HepG2 (cell line): Measurements from ENCODE around the gene CD7. TPM values are rescaled to one million over a fixed set of nuclear protein-coding genes. Genes with fewer than 3 reads are reported as not detected.

Experiments used
- DR1 ChIP-seq: sonication (generic); formaldehyde crosslinking; IDR thresholded peaks from 2 replicates; pipeline ENCODE4 v1.8.0; 2021; ENCODE audit warnings: mild to moderate bottlenecking, missing genetic modification reagents, inconsistent platforms
- ERF ChIP-seq: IDR thresholded peaks from 2 replicates; pipeline ENCODE4 v1.6.1; 2018; ENCODE audit warnings: missing biosample characterization, missing genetic modification reagents
- HDAC2 ChIP-seq: sonication (generic); formaldehyde crosslinking; IDR thresholded peaks from 2 replicates; pipeline ENCODE4 v1.4.0; 2020; ENCODE audit warnings: missing genetic modification reagents
- MZF1 ChIP-seq: sonication (generic); formaldehyde crosslinking; IDR thresholded peaks from 2 replicates; pipeline ENCODE4 v1.8.1; 2023; ENCODE audit warnings: mild to moderate bottlenecking, missing genetic modification reagents, borderline replicate concordance
- NCOR1 ChIP-seq: fragments of 200-600 bp; sonication (generic); IDR thresholded peaks from 2 replicates; pipeline ENCODE4 v1.7.0; 2017; ENCODE audit warnings: antibody characterized with exemption, low read length, borderline replicate concordance
- PCBP2 ChIP-seq: fragments of 200-400 bp; formaldehyde crosslinking; optimal IDR thresholded peaks from 2 replicates; pipeline ENCODE3; 2018; ENCODE audit warnings: low read length, low read depth; ENCODE audit not compliant: poor library complexity, severe bottlenecking
- POGZ ChIP-seq: sonication (generic); formaldehyde crosslinking; IDR thresholded peaks from 2 replicates; pipeline ENCODE4 v1.4.0; 2020; ENCODE audit warnings: mild to moderate bottlenecking, missing genetic modification reagents
- RARA ChIP-seq: IDR thresholded peaks from 2 replicates; pipeline ENCODE4 v1.6.1; 2016; ENCODE audit warnings: missing genetic modification reagents, missing compliant biosample characterization
- SRF ChIP-seq: IDR thresholded peaks from 2 replicates; pipeline ENCODE4 v1.6.1; 2011; ENCODE audit warnings: mild to moderate bottlenecking, low read depth, low read length, moderate library complexity
- YEATS2 ChIP-seq: sonication (generic); formaldehyde crosslinking; IDR thresholded peaks from 2 replicates; pipeline ENCODE4 v1.4.0; 2020; ENCODE audit warnings: missing genetic modification reagents, borderline replicate concordance
- ZNF101 ChIP-seq: sonication (generic); formaldehyde crosslinking; IDR thresholded peaks from 2 replicates; pipeline ENCODE4 v1.4.0; 2020; ENCODE audit warnings: mild to moderate bottlenecking, low read depth, missing genetic modification reagents, borderline replicate concordance
- ZNF543 ChIP-seq: sonication (generic); formaldehyde crosslinking; IDR thresholded peaks from 2 replicates; pipeline ENCODE4 v1.4.0; 2020; ENCODE audit warnings: mild to moderate bottlenecking, missing genetic modification reagents
- ZNF570 ChIP-seq: sonication (generic); formaldehyde crosslinking; IDR thresholded peaks from 2 replicates; pipeline ENCODE4 v1.4.0; 2020; ENCODE audit warnings: mild to moderate bottlenecking, missing genetic modification reagents, borderline replicate concordance
- ZNF616 ChIP-seq: sonication (generic); formaldehyde crosslinking; IDR thresholded peaks from 2 replicates; pipeline ENCODE4 v1.5.0; 2020; ENCODE audit warnings: low read depth, mild to moderate bottlenecking, missing genetic modification reagents
- polyA plus RNA-seq, 8 experiments: library from polyadenylated mRNA; depleted of rRNA in 3 of 8; stranded (reverse) in 7 of 8; unstranded in 1 of 8; fragments of >200 nt; fragmentation: Illumina TruSeq in 4 of 8; extraction: Trizol in 4 of 8; gene quantifications; 2 replicates each; pipeline versions ENCODE4 v1.2.1 to v1.2.3, GENCODE V29; 2011 to 2016; ENCODE audit warnings: low read depth in 4 of 8, missing spikeins in 1 of 8, mixed read lengths in 1 of 8; ENCODE audit not compliant: insufficient read depth in 1 of 8
- total RNA-seq, 5 experiments: library from RNA; depleted of rRNA; stranded (reverse); fragments of >200 nt; fragmentation: Illumina TruSeq; extraction: Trizol; gene quantifications; 2 replicates each; pipeline ENCODE4 v1.2.3, GENCODE V29; 2016; ENCODE audit warnings: low read depth in 1 of 5
- TF ChIP-seq, protein P1 (sequence below): sonication (generic); formaldehyde crosslinking; conservative IDR thresholded peaks from 2 replicates; pipeline ENCODE4 v1.4.0; 2020; ENCODE audit warnings: missing genetic modification reagents
- TF ChIP-seq, protein P2 (sequence below): IDR thresholded peaks from 2 replicates; pipeline ENCODE4 v1.6.1; 2016
- TF ChIP-seq, protein P3 (sequence below): sonication (generic); formaldehyde crosslinking; IDR thresholded peaks from 2 replicates; pipeline ENCODE4 v1.8.0; 2022; ENCODE audit warnings: missing genetic modification reagents, mild to moderate bottlenecking, inconsistent platforms, borderline replicate concordance
- TF ChIP-seq, protein P4 (sequence below): sonication (generic); formaldehyde crosslinking; IDR thresholded peaks from 2 replicates; pipeline ENCODE4 v1.8.1; 2023; ENCODE audit warnings: mild to moderate bottlenecking, missing genetic modification reagents
- TF ChIP-seq, protein P5 (sequence below): sonication (generic); formaldehyde crosslinking; IDR thresholded peaks from 2 replicates; pipeline ENCODE4 v1.5.1; 2020; ENCODE audit warnings: mild to moderate bottlenecking, missing genetic modification reagents

CD7 gene
- total and polyA plus RNA-seq, 2 of the 13 experiments (the other 11 are each of a cell fraction or from before 2014, with no cell fraction given) = 67.6 to 76.4 TPM

DNA sequence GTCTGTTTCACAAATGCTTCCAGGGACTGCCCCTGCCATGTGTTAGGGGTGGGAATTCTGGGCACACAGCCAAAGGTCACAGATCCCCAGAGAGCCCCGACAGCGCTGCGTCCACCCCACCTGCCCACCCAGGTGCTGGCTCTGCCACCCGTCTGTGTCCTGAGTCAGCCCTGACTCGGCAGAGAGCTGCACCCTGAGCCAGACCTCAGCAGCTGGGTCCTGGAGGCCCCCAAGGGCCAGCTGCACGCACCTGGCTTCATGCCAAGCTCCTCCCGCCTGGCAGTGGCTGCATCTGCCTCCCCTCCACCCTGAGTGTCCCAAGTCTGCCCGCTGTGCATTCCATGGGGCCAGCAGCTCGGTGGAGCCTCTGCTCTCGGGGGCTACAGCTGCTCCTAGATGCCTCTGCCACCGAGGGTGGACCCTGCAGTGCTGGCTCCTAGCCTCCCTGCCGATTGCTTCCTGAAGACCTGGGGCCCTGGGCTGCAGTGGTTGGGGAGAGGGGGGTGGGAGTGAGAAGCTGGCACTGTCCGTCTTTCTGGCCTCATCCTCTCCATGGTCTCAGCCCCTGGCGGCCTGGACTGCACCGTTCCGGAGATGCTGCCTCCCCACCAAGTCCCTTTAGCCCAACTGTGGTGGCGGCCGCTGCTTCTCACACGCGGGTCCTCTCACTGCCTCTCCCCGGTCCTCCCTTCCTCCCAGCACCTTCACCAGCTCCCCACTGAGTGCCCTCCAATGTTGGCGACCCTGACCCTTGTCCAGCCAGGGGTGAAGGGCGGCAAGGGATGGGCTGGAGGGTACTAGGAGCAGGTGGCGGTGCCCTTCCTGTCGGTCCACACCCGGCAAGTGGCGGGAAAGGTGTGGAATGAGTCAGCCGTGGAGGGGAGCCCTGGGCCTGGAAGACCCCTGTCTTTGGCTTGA lies 13.2 kb upstream of the CD7 start (continued):
- TF ChIP-seq, protein P1, sequence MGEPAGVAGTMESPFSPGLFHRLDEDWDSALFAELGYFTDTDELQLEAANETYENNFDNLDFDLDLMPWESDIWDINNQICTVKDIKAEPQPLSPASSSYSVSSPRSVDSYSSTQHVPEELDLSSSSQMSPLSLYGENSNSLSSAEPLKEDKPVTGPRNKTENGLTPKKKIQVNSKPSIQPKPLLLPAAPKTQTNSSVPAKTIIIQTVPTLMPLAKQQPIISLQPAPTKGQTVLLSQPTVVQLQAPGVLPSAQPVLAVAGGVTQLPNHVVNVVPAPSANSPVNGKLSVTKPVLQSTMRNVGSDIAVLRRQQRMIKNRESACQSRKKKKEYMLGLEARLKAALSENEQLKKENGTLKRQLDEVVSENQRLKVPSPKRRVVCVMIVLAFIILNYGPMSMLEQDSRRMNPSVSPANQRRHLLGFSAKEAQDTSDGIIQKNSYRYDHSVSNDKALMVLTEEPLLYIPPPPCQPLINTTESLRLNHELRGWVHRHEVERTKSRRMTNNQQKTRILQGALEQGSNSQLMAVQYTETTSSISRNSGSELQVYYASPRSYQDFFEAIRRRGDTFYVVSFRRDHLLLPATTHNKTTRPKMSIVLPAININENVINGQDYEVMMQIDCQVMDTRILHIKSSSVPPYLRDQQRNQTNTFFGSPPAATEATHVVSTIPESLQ (CRISPR knock-in tag) = no peak
- TF ChIP-seq, protein P2, sequence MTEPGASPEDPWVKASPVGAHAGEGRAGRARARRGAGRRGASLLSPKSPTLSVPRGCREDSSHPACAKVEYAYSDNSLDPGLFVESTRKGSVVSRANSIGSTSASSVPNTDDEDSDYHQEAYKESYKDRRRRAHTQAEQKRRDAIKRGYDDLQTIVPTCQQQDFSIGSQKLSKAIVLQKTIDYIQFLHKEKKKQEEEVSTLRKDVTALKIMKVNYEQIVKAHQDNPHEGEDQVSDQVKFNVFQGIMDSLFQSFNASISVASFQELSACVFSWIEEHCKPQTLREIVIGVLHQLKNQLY (CRISPR knock-in tag) = no peak
- TF ChIP-seq MZF1 (CRISPR knock-in tag) = 0 out of 2 replicates have a peak, but pooled peaks have one; percentile 59
- no peak for TF ChIP-seq PCBP2
- TF ChIP-seq SRF = no peak
- TF ChIP-seq ZNF616 (CRISPR knock-in tag) = 0 out of 2 replicates have a peak, but pooled peaks have one; percentile 56
- TF ChIP-seq YEATS2 (CRISPR knock-in tag) = peak; percentile 57; the same call in 1 of the 2 replicates
- peak; percentile 74; the same call in 1 of the 2 replicates for TF ChIP-seq NCOR1
- TF ChIP-seq, protein P3, sequence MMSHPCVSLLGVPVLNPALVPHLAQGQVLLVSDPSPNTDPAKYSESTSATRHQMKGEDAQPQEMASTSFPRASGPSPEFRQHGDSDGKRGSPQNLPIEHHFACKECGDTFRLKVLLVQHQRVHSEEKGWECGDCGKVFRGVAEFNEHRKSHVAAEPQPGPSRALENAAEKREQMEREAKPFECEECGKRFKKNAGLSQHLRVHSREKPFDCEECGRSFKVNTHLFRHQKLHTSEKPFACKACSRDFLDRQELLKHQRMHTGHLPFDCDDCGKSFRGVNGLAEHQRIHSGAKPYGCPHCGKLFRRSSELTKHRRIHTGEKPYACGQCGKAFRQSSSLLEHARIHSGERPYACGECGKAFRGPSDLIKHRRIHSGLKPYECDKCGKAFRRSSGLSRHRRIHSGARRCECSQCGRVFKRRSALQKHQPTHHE = 0 out of 2 replicates have a peak, but pooled peaks have one; percentile 59
- peak; percentile 60 for TF ChIP-seq HDAC2
- TF ChIP-seq ZNF101 (CRISPR knock-in tag) = no peak
- no peak; the same call in 1 of the 2 replicates for TF ChIP-seq POGZ
- peak; percentile 88 for TF ChIP-seq ERF (CRISPR knock-in tag)
- no peak for TF ChIP-seq DR1
- peak; percentile 96 for TF ChIP-seq ZNF543 (CRISPR knock-in tag)
- peak; percentile 77 for TF ChIP-seq RARA (CRISPR knock-in tag)
- 0 out of 2 replicates have a peak, but pooled peaks have one; percentile 65 for TF ChIP-seq ZNF570 (CRISPR knock-in tag)
- TF ChIP-seq, protein P4, sequence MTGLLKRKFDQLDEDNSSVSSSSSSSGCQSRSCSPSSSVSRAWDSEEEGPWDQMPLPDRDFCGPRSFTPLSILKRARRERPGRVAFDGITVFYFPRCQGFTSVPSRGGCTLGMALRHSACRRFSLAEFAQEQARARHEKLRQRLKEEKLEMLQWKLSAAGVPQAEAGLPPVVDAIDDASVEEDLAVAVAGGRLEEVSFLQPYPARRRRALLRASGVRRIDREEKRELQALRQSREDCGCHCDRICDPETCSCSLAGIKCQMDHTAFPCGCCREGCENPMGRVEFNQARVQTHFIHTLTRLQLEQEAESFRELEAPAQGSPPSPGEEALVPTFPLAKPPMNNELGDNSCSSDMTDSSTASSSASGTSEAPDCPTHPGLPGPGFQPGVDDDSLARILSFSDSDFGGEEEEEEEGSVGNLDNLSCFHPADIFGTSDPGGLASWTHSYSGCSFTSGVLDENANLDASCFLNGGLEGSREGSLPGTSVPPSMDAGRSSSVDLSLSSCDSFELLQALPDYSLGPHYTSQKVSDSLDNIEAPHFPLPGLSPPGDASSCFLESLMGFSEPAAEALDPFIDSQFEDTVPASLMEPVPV (CRISPR knock-in tag) = peak; percentile 93; the same call in 1 of the 2 replicates
- TF ChIP-seq, protein P5, sequence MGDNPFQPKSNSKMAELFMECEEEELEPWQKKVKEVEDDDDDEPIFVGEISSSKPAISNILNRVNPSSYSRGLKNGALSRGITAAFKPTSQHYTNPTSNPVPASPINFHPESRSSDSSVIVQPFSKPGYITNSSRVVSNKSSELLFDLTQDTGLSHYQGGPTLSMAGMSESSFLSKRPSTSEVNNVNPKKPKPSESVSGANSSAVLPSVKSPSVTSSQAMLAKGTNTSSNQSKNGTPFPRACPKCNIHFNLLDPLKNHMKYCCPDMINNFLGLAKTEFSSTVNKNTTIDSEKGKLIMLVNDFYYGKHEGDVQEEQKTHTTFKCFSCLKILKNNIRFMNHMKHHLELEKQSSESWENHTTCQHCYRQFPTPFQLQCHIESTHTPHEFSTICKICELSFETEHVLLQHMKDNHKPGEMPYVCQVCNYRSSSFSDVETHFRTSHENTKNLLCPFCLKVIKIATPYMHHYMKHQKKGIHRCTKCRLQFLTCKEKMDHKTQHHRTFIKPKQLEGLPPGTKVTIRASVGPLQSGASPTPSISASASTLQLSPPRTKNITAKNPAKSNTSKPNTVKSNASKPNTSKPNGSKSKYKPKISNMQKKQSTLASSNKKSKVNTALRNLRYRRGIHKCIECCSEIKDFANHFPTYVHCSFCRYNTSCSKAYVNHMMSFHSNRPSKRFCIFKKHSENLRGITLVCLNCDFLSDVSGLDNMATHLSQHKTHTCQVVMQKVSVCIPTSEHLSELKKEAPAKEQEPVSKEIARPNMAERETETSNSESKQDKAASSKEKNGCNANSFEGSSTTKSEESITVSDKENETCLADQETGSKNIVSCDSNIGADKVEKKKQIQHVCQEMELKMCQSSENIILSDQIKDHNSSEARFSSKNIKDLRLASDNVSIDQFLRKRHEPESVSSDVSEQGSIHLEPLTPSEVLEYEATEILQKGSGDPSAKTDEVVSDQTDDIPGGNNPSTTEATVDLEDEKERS = 0 out of 2 replicates have a peak, but pooled peaks have one; percentile 63
